BE2C (cell line): ENCODE results near the gene CAPN13.

Source experiments
- DNase-seq: peaks from one replicate; pipeline ENCODE4 v3.0.0-alpha.2; 2020
- H3K27me3 ChIP-seq: fragments of 250-450 bp; sonication (Bioruptor Pico); 2 replicates; pipeline ENCODE4 v1.5.1; 2020; ENCODE audit warnings: mild to moderate bottlenecking
- H3K36me3 ChIP-seq: fragments of 250-450 bp; sonication (Bioruptor Pico); 2 replicates; pipeline ENCODE4 v1.5.1; 2020; ENCODE audit warnings: mild to moderate bottlenecking
- H3K4me1 ChIP-seq: fragments of 250-450 bp; sonication (Bioruptor Pico); 2 replicates; pipeline ENCODE4 v1.5.1; 2020
- H3K4me3 ChIP-seq: 2 replicates; pipeline ENCODE4 v1.5.1; 2011; ENCODE audit warnings: low read depth, low read length
- H3K9me3 ChIP-seq: fragments of 250-450 bp; sonication (Bioruptor Pico); 2 replicates; pipeline ENCODE4 v1.5.1; 2020
- TF ChIP-seq, protein P1 (sequence below): IDR thresholded peaks from 2 replicates; pipeline ENCODE4 v1.5.1; 2012; ENCODE audit warnings: mild to moderate bottlenecking, low read depth, low read length

The CAPN13 gene

DNA sequence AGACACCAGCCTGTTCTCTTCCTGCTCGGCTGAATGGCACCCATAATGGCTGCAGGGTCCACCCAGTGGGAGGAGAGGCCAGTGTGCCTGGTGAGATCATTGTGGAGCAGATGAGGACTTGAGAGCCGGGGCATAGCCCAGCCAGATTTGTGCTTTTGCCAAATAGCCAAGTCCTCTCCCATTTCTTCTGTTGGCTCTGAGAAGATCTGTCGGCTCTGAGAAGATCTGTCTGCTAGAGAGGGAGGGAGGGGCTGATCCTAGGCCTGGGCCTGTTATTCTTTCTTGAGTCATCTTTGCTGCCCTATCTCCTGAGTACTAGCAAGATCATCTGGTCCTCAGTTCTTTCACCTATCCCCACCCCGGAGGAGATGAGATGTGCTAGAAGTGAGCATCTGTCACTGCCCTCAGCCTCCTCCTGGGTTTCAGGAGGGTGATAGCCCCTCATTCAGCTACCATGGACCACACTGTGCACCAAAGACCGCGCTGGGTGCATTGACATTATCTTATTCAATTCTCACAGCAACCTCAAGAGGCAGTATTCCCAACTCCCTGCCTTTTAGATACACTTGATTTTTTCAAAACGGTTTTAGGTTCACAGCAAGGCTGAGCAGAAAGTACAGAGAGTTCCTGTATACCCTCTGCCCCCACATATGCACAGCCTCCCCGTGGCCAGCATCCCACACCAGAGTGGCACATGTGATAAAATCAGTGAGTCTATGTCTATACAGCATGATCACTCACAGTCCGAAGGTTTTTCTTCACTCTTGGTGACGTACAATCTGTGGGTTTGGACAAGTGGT lies 98.6 kb downstream of the CAPN13 start:
- H3K9me3 ChIP-seq = no peaks in the 10 kb centered on the region
- peaks cover 4% of the 10 kb centered on the region for H3K4me1 ChIP-seq
- no peak overlapping the region for H3K4me3 ChIP-seq
- no peaks in the 10 kb centered on the region for H3K27me3 ChIP-seq
- H3K36me3 ChIP-seq = no peaks in the 10 kb centered on the region
- DNase-seq = no peak
- TF ChIP-seq, protein P1, sequence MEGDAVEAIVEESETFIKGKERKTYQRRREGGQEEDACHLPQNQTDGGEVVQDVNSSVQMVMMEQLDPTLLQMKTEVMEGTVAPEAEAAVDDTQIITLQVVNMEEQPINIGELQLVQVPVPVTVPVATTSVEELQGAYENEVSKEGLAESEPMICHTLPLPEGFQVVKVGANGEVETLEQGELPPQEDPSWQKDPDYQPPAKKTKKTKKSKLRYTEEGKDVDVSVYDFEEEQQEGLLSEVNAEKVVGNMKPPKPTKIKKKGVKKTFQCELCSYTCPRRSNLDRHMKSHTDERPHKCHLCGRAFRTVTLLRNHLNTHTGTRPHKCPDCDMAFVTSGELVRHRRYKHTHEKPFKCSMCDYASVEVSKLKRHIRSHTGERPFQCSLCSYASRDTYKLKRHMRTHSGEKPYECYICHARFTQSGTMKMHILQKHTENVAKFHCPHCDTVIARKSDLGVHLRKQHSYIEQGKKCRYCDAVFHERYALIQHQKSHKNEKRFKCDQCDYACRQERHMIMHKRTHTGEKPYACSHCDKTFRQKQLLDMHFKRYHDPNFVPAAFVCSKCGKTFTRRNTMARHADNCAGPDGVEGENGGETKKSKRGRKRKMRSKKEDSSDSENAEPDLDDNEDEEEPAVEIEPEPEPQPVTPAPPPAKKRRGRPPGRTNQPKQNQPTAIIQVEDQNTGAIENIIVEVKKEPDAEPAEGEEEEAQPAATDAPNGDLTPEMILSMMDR = peak; percentile 58

DNA sequence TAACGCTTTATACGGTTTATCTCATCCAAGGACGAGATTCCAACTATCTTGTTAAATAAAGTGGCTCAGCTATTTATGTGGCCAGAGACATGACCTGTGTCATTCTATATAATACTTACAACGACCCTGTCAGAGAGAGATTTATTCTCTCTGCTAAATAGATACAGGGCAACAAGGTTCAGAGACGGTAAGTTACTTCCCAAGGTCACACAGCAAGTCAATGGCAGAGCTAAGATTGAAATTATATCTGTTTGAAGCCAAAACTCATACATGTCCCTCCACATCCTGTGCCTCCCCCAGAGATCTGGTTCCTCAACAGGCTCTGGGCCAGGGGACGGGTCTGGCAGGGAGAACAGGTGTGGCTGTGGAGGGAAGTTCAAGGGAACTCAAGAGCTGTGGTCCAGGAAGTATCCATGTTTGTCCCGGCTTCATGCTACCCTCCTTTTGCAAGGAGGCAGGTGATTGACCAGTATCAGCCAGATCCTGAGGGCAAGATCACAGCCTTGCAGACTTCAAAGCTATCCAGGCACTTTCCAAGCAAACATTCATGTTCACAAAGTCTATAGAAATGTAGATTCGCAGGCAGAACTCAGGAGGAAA lies 99.8 kb downstream of the CAPN13 start:
- H3K4me3 ChIP-seq = no peak overlapping the region
- no peaks in the 10 kb centered on the region for H3K36me3 ChIP-seq
- TF ChIP-seq, protein P1 = no peak
- peaks cover 4% of the 10 kb centered on the region for H3K4me1 ChIP-seq
- no peaks in the 10 kb centered on the region for H3K27me3 ChIP-seq
- no peaks in the 10 kb centered on the region for H3K9me3 ChIP-seq
- DNase-seq = no peak

DNA sequence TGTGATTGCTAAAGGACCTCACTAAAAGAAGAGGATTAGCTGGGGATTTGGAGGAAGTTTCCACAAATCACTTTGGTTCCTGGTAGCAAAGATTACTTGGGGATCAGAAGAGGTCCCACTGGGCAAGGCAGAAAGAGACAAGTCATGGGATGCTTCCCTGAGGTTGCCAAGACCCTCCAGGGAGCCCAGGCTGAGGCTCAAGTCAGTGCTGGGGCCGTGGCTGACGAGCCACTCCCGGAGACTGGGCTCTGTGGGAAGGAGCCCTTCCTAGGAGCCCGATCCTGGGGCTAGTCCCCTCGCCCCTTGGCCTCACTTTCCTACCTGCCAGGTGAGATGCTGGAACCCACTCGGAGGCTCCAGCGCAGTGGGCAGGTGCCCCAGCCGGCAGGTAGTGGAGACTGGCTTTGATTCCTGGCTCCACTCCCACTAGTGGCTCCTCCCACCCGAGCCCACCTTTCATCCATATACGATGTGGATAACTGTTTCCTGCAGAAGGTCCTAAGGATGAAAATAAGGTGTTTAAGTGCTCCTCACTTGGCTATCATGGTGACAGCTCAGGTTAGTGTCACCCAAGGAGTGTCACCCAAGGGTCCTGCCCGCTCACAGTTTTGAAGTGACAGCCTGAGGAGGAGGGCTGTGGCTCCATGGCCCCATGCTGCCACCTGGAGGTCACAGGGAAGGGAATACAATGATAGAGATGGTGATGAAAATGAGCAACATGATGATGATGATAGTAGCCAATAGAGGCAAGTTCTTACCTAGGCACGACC lies 100.5 kb downstream of the CAPN13 start:
- Histone ChIP-seq H3K4me3 (no peak overlapping the region), H3K4me1 (peaks cover 4% of the 10 kb centered on the region)
- DNase-seq = peak; percentile 82

DNA sequence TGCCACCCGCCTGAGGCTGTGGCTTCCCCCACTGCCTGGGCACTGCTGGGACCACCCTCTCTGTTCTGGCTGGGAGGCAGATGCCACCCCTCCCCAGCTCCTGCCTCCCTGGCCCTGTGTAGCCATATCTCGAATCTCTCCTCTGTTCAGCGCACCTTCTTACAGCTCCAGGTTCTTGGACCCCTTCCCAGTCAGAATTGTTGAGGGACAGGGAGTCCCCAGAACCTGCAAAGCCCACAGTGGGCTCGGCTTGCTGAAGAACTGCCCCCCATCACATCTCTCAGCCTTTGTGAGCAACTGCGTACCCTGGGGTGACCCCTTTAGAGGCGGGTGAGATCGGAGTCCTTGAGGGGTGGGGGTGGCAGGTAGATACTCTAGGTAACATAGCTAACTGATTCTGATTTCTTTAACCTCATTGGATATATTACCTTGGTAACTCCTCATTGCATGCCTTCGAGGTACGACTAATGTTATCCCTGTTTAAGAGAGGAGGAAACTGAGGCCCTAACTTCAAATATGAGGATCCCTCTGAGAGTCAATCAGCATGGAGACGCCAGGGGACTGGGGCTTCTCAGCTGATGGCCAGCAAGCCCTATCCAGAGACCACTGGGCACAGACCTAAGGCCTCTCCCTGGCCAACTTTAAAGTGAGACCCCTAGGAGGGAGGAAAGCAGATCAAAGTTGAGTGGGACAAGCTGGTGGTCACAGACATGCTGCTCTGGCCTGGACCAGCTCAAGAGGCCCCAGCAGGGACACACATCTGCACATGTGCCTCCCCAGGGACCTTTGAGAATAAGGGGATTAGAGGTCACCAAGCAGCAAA lies 101.3 kb downstream of the CAPN13 start:
- no peak overlapping the region for H3K4me3 ChIP-seq
- no peaks in the 10 kb centered on the region for H3K27me3 ChIP-seq
- DNase-seq = no peak
- H3K36me3 ChIP-seq = no peaks in the 10 kb centered on the region
- TF ChIP-seq, protein P1 = no peak
- H3K4me1 ChIP-seq = peaks cover 4% of the 10 kb centered on the region
- peaks cover 3% of the 10 kb centered on the region; the same call in 1 of the 2 replicates for H3K9me3 ChIP-seq

More for the DNA sequence above, 100.5 kb downstream of the CAPN13 start:
- no peaks in the 10 kb centered on the region for H3K36me3 ChIP-seq
- no peaks in the 10 kb centered on the region; the same call in 1 of the 2 replicates for H3K9me3 ChIP-seq
- no peaks in the 10 kb centered on the region for H3K27me3 ChIP-seq
- TF ChIP-seq, protein P1 = peak; percentile 97

DNA sequence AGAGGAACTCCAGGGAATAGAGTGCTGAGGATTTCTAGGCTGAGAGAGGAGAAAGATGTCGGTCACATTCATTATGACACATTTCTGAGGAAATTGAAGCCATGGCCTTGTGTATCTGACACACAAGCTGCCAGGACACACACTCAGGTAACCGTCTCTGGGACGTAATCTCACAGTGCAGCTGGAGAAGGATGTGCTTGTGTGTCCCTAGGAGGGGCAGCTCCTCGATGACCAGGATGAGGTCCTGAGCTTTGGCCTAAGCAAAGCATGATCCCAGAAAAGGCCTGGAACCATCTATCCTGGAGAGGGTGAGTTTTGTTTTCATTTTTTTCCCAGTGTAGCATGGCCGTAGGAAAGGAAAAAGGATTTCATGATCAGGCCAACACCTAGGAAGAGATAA lies 102.2 kb downstream of the CAPN13 start:
- peaks cover 3% of the 10 kb centered on the region; the same call in 1 of the 2 replicates for H3K9me3 ChIP-seq
- H3K4me1 ChIP-seq = peaks cover 4% of the 10 kb centered on the region
- TF ChIP-seq, protein P1 = no peak
- H3K36me3 ChIP-seq = no peaks in the 10 kb centered on the region
- DNase-seq = no peak
- no peaks in the 10 kb centered on the region for H3K27me3 ChIP-seq
- no peak overlapping the region for H3K4me3 ChIP-seq
